ENCODE measurements around the gene ACAP3. TPM values are rescaled to one million over a fixed set of nuclear protein-coding genes. Genes with fewer than 3 reads are reported as not detected.

ACAP3 gene, protein sequence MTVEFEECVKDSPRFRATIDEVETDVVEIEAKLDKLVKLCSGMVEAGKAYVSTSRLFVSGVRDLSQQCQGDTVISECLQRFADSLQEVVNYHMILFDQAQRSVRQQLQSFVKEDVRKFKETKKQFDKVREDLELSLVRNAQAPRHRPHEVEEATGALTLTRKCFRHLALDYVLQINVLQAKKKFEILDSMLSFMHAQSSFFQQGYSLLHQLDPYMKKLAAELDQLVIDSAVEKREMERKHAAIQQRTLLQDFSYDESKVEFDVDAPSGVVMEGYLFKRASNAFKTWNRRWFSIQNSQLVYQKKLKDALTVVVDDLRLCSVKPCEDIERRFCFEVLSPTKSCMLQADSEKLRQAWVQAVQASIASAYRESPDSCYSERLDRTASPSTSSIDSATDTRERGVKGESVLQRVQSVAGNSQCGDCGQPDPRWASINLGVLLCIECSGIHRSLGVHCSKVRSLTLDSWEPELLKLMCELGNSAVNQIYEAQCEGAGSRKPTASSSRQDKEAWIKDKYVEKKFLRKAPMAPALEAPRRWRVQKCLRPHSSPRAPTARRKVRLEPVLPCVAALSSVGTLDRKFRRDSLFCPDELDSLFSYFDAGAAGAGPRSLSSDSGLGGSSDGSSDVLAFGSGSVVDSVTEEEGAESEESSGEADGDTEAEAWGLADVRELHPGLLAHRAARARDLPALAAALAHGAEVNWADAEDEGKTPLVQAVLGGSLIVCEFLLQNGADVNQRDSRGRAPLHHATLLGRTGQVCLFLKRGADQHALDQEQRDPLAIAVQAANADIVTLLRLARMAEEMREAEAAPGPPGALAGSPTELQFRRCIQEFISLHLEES
- total RNA-seq (10 to 100 TPM; 36.4 to 38.8 TPM), polyA plus RNA-seq (6.9 TPM)

GRCh38 chr1:1307923-1308755 is at the start of gene ACAP3, which contains the start of gene PUSL1:
ACAP3 (minus strand) TSS chr1:1307930; CDS start chr1:1307815, 115 bp downstream.
PUSL1 (plus strand) TSS chr1:1308597; CDS start chr1:1308644, 47 bp downstream.
- H3K36me3 Mint-ChIP-seq: peaks cover 0 to 23% (median 0%) of the 10 kb centered on the region in 3 donors
- Histone ChIP-seq H3K36me3 (ENCODE audit: insufficient read depth, low read length) (no peaks in the 10 kb centered on the region), H3K4me1 (ENCODE audit: insufficient read depth, low read length) (peaks cover 39% of the 10 kb centered on the region), H3K27me3 (ENCODE audit: insufficient read depth, low read length, poor library complexity, severe bottlenecking) (no peaks in the 10 kb centered on the region), H3K4me3 (ENCODE audit: low read length) (peak within 1 kb of the TSS; percentile 74), H3K9me3 (ENCODE audit: low read length) (no peaks in the 10 kb centered on the region), H3K27ac (ENCODE audit: low read depth, low read length) (peak within 1 kb of the TSS; percentile 84)
- no peaks in the 10 kb centered on the region for H3K27me3 Mint-ChIP-seq
- peak within 1 kb of the TSS; percentile 84 to 94 (median 92) for H3K27ac Mint-ChIP-seq
- no peaks in the 10 kb centered on the region for H3K9me3 Mint-ChIP-seq
- CTCF ChIA-PET: interaction anchor here (1.1 kb wide), 1 partner anchor 186 kb away, joined by 3 read pairs; no protein-coding TSS in a partner anchor
- POLR2A ChIA-PET: no interaction called here
- peak within 1 kb of the TSS; percentile 84 to 95 (median 88) for H3K4me3 Mint-ChIP-seq
- peak; percentile 85 to 92 (median 92) for DNase-seq
- peaks cover 15 to 38% (median 17%) of the 10 kb centered on the region in 3 donors for H3K4me1 Mint-ChIP-seq

DNA sequence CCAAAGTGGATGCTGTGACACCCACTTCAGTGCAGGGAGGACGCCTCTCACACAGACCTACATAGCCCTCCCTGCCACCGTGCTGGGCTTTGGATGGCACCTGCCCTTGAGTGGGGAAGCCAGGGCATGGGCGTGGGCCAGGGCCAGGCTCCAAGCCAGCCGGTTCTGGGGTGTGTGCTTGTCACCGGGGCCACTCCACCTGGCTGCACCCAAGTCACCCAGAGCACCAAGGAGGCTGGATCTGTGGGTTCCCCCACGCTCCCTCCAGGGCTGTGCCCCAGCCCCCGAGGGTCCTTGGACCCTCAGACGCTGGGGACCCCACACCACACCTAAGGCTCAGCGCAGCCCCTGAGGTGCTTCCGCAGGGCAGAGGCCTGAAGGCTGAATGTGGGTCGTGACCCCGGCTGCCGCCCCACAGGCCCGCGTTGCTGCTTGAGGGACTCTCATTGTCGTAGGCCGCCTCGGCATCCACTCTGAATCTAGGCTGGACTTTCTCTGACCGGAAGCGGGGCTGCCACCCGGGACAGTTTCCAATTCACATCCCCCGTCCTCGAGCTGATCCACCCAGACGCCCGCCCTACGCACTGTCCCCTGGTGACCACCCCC is 49.2 kb upstream of the ACAP3 start:
- DNase-seq: no peak
- H3K4me1 Mint-ChIP-seq: peaks cover 8 to 40% (median 14%) of the 10 kb centered on the region in 3 donors
- POLR2A ChIA-PET: no interaction called here

DNA sequence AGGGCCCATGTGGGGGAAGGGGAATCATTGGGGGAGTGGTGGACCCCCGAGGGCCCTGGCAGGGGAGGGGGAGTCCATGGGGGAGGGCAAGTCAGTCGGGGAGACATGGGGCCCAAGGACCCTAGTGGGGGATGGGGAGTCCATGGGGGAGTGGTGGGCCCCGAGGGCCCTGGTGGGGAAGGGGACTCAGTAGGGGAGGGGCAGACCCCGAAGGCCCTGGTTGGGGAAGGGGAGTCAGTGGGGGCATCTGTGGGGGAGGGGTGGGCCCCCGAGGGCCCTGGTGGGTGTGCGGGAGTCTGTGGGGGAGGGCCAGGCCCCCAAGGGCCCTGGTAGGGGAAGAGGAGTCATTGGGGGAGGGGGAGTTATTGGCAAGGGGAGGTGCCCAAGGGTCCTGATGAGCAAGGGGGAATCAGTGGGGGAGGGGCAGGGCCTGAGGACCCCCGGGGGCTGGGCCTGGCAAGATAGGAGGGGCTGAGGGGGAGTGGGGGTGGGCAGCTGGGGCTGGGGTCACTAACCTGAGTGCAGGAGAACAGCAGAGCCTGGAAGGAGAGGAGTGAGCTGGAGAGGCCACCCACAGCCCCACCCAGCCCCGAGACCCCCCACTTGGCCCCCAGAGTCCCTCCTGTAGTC is 48.6 kb upstream of the ACAP3 start:
- H3K9me3 Mint-ChIP-seq: no peaks in the 10 kb centered on the region
- no peaks in the 10 kb centered on the region for H3K36me3 ChIP-seq (ENCODE audit: insufficient read depth, low read length)
- peaks cover 4% of the 10 kb centered on the region for H3K27me3 ChIP-seq (ENCODE audit: insufficient read depth, low read length, poor library complexity, severe bottlenecking)
- peaks cover 23% of the 10 kb centered on the region for H3K4me1 ChIP-seq (ENCODE audit: insufficient read depth, low read length)
- DNase-seq: no peak
- no peak overlapping the region for H3K27ac ChIP-seq (ENCODE audit: low read depth, low read length)
- no peak overlapping the region for H3K27ac Mint-ChIP-seq
- H3K9me3 ChIP-seq (ENCODE audit: low read length): no peaks in the 10 kb centered on the region
- H3K4me3 Mint-ChIP-seq: peak overlapping the region in 1 of 7 donors; percentile 7
- H3K27me3 Mint-ChIP-seq: peaks cover 10 to 31% of the 10 kb centered on the region in 2 donors
- H3K4me3 ChIP-seq (ENCODE audit: low read length): no peak overlapping the region
- CTCF ChIA-PET: interaction anchor here (5.0 kb wide), 1 partner anchor 16 kb away, joined by 19 read pairs; no protein-coding TSS in a partner anchor
- no peaks in the 10 kb centered on the region for H3K36me3 Mint-ChIP-seq
- POLR2A ChIA-PET: interaction anchor here (1.1 kb wide), 1 partner anchor 16 kb away, joined by 4 read pairs; no protein-coding TSS in a partner anchor
- H3K4me1 Mint-ChIP-seq: peaks cover 8 to 40% (median 14%) of the 10 kb centered on the region in 3 donors

More for the DNA sequence above, 49.2 kb upstream of the ACAP3 start:
- no peaks in the 10 kb centered on the region for H3K36me3 ChIP-seq (ENCODE audit: insufficient read depth, low read length)
- no peaks in the 10 kb centered on the region for H3K9me3 ChIP-seq (ENCODE audit: low read length)
- no peak overlapping the region for H3K4me3 ChIP-seq (ENCODE audit: low read length)
- no peak overlapping the region for H3K27ac Mint-ChIP-seq
- peaks cover 4% of the 10 kb centered on the region for H3K27me3 ChIP-seq (ENCODE audit: insufficient read depth, low read length, poor library complexity, severe bottlenecking)
- CTCF ChIA-PET: interaction anchor here (2.2 kb wide), 1 partner anchor 15 kb away, joined by 9 read pairs; no protein-coding TSS in a partner anchor
- H3K9me3 Mint-ChIP-seq: no peaks in the 10 kb centered on the region
- H3K27ac ChIP-seq (ENCODE audit: low read depth, low read length): no peak overlapping the region
- no peak overlapping the region for H3K4me3 Mint-ChIP-seq
- peaks cover 23% of the 10 kb centered on the region for H3K4me1 ChIP-seq (ENCODE audit: insufficient read depth, low read length)
- H3K27me3 Mint-ChIP-seq: peaks cover 10 to 31% of the 10 kb centered on the region in 2 donors
- H3K36me3 Mint-ChIP-seq: no peaks in the 10 kb centered on the region

DNA sequence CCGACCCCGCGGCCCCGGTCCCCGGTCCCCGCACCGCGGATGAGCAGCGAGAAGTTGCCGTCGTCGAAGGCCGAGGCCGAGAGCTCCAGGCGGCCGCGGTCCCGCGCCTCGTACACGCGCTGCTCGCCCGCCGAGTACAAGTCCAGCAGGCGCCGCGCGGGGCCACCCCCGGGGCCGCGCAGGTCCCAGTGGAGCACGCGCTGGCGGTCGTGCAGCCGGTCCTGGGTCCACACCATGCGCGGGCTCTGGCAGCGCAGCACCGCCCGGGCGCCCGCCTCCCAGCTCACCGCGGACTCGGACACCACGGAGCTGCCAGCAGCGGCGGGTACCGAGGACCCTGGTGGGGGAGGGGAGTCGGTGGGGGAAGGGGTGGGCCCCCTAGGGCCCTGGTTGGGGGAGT is 47.7 kb upstream of the ACAP3 start:
- Histone ChIP-seq H3K36me3 (ENCODE audit: insufficient read depth, low read length) (no peaks in the 10 kb centered on the region), H3K4me1 (ENCODE audit: insufficient read depth, low read length) (peaks cover 23% of the 10 kb centered on the region), H3K9me3 (ENCODE audit: low read length) (no peaks in the 10 kb centered on the region), H3K4me3 (ENCODE audit: low read length) (no peak overlapping the region), H3K27me3 (ENCODE audit: insufficient read depth, low read length, poor library complexity, severe bottlenecking) (peaks cover 4% of the 10 kb centered on the region), H3K27ac (ENCODE audit: low read depth, low read length) (no peak overlapping the region)
- no peak for DNase-seq
- Mint-ChIP-seq H3K9me3 (no peaks in the 10 kb centered on the region), H3K36me3 (no peaks in the 10 kb centered on the region), H3K4me3 (no peak overlapping the region), H3K27me3 (peaks cover 5 to 26% of the 10 kb centered on the region in 2 donors), H3K4me1 (peaks cover 8 to 40% (median 14%) of the 10 kb centered on the region in 3 donors), H3K27ac (no peak overlapping the region)
- ChIA-PET POLR2A (interaction anchor here (1.1 kb wide), 1 partner anchor 16 kb away, joined by 4 read pairs; no protein-coding TSS in a partner anchor), CTCF (interaction anchor here (5.0 kb wide), 1 partner anchor 17 kb away, joined by 19 read pairs; no protein-coding TSS in a partner anchor)

DNA sequence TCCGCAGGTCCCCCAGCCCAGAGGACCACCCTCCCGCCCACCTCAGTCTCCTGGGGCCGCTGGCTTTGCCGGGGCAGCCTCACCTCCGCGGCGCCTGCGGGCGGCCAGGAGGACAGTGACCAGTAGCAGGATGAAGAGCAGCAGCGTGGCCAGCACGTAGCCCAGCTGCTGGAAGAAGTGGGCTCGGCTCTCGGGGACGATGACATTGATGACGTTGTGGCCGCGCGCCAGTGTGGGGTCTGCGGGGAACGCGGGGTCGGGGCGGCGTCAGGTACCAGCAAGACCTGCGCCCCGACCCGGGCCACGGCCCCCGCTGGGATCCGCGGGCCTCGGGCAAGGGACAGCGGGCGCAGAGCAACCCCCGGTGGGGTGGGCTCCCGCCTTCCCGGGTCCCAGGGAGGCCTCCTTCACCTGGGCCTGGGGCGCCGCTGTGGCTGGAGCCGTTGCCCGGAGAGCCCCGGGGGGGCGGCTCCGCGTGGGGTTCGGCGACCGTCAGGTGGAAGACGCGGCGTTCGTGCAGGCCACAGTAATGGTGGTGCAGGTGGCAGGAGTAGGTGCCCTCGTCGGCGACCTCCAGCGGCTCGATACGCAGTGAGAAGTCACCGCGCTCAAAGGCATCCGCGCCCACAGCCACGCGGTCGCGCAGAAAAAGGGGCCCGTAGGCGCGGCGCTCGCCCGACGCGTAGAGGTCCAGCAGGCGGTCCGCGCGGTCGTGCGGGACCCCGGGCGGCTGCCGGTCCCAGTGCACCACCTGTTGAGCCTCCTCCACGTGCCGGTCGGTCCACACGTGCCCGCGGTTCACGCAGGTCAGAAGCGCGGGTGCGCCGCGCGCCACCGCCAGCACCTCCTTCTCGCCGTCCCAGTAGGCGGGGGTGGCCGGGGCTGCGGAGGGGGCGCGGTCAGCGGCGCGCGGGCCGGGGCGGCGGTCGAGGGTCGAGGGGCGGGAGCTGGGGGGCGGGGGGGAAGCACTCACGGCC is 46.8 kb upstream of the ACAP3 start:
- Histone ChIP-seq H3K4me1 (ENCODE audit: insufficient read depth, low read length) (peaks cover 23% of the 10 kb centered on the region), H3K9me3 (ENCODE audit: low read length) (no peaks in the 10 kb centered on the region), H3K27ac (ENCODE audit: low read depth, low read length) (no peak overlapping the region), H3K4me3 (ENCODE audit: low read length) (no peak overlapping the region), H3K27me3 (ENCODE audit: insufficient read depth, low read length, poor library complexity, severe bottlenecking) (peaks cover 4% of the 10 kb centered on the region), H3K36me3 (ENCODE audit: insufficient read depth, low read length) (no peaks in the 10 kb centered on the region)
- Mint-ChIP-seq H3K27me3 (peaks cover 5 to 26% of the 10 kb centered on the region in 2 donors), H3K9me3 (no peaks in the 10 kb centered on the region), H3K36me3 (no peaks in the 10 kb centered on the region), H3K4me1 (peaks cover 8 to 40% (median 14%) of the 10 kb centered on the region in 3 donors), H3K4me3 (peak overlapping the region in 6 of 7 donors; percentile 34 to 65 (median 54)), H3K27ac (peak overlapping the region in 2 of 8 donors; percentile 29 to 70)
- ChIA-PET CTCF (interaction anchor here (5.0 kb wide), 1 partner anchor 18 kb away, joined by 19 read pairs; no protein-coding TSS in a partner anchor), POLR2A (interaction anchor here (0.6 to 1.1 kb wide), 5 partner anchors 17 to 239 kb away, joined by 3 to 4 read pairs (median 3); partner anchors contain the start of gene C1orf159)
- DNase-seq: peak in 1 of 5 donors; percentile 44

All from CD8-positive, alpha-beta memory T cell (primary cell).